HepG2 (cell line): ENCODE data around the gene ESRRG. TPM values are rescaled to one million over a fixed set of nuclear protein-coding genes. Genes with fewer than 3 reads are reported as not detected.

Experiments used
- ATAC-seq: fragments of 200-7000 bp; cut with Tn5 transposase; 3 replicates; pipeline ENCODE4 v1.9.1; 2020; ENCODE audit warnings: mild to moderate bottlenecking, moderate library complexity
- BruUV-seq: library from RNA; stranded (reverse); fragments of 400-500 nt; replicated peaks from 2 replicates; lab custom pipeline; 2021; lab: Mats Ljungman, UMichigan
- CTCF ChIA-PET: fragments of 300-600 bp; formaldehyde crosslinking; extraction: SDS; loops from one replicate; lab custom pipeline; 2021; ENCODE audit warnings: low total read pairs, inconsistent platforms, low intra/inter-chr PET ratio; lab: Yijun Ruan, JAX
- POLR2A ChIA-PET: fragments of 350-600 bp; sonication (Branson Sonifier 250); formaldehyde crosslinking; loops from one replicate; lab custom pipeline; 2020; ENCODE audit warnings: antibody characterized with exemption, inconsistent platforms; lab: Yijun Ruan, JAX
- DNase-seq: peaks from one replicate; pipeline ENCODE4 v3.0.0-alpha.2; 2015; ENCODE audit warnings: low spot score
- FAIRE-seq: peaks from 3 replicates; lab custom pipeline; 2011; peaks lifted over from hg19 to GRCh38; lab: Jason Lieb, UNC
- H2AFZ ChIP-seq: one replicate; pipeline ENCODE4 v1.6.1; 2011; ENCODE audit warnings: low read length, inconsistent platforms
- H3K27ac ChIP-seq: fragments of 300-600 bp; 3 replicates; pipeline ENCODE4 v1.8.0; 2011; ENCODE audit warnings: mixed run types, mild to moderate bottlenecking, mixed read lengths, low read length, inconsistent platforms; ENCODE audit not compliant: insufficient read depth; ENCODE audit errors: extremely low read length
- H3K27me3 ChIP-seq, 2 experiments: fragments of 200-600 bp in 1 of 2; 2 replicates in 1 of 2; 3 replicates in 1 of 2; pipeline versions ENCODE4 v1.6.0 to v1.8.0; 2011; ENCODE audit warnings: low read length in 2 of 2, mild to moderate bottlenecking in 2 of 2, moderate library complexity in 2 of 2, inconsistent platforms in 1 of 2; ENCODE audit not compliant: insufficient read depth in 2 of 2, control insufficient read depth in 1 of 2
- H3K36me3 ChIP-seq, 2 experiments: fragments of 200-600 bp in 1 of 2; replicated peaks in 1 of 2; 2 replicates in 1 of 2; 3 replicates in 1 of 2; pipeline versions ENCODE4 v1.5.1 to v1.8.0; 2011; ENCODE audit warnings: low read length in 2 of 2, inconsistent platforms in 1 of 2; ENCODE audit not compliant: insufficient read depth in 2 of 2, control insufficient read depth in 1 of 2
- H3K4me1 ChIP-seq: 2 replicates; pipeline ENCODE4 v1.5.1; 2012; ENCODE audit warnings: low read length, inconsistent platforms; ENCODE audit not compliant: insufficient read depth
- H3K4me2 ChIP-seq: 2 replicates; pipeline ENCODE4 v1.6.0; 2011; ENCODE audit warnings: low read depth, low read length, inconsistent platforms
- H3K4me3 ChIP-seq, 3 experiments: fragments of 200-600 bp in 1 of 3; sonication (generic), shearing (Covaris generic) in 1 of 3; replicated peaks in 1 of 3; 2 replicates each; pipeline ENCODE4 v1.5.1; 2011 to 2016; ENCODE audit warnings: low read length in 3 of 3, inconsistent platforms in 2 of 3, low read depth in 2 of 3, mild to moderate bottlenecking in 2 of 3, control low read depth in 1 of 3, mixed read lengths in 1 of 3; ENCODE audit not compliant: insufficient read depth in 1 of 3
- H3K79me2 ChIP-seq: one replicate; pipeline ENCODE4 v1.6.1; 2011; ENCODE audit warnings: low read length, inconsistent platforms; ENCODE audit not compliant: insufficient read depth
- H3K9ac ChIP-seq: 2 replicates; pipeline ENCODE4 v1.6.0; 2011; ENCODE audit warnings: mild to moderate bottlenecking, low read depth, low read length, inconsistent platforms; ENCODE audit not compliant: insufficient read depth
- H3K9me3 ChIP-seq: 2 replicates; pipeline ENCODE4 v1.5.1; 2012; ENCODE audit warnings: mild to moderate bottlenecking, low read length
- H4K20me1 ChIP-seq: 2 replicates; pipeline ENCODE4 v1.6.0; 2011; ENCODE audit warnings: inconsistent platforms, mild to moderate bottlenecking, low read length, moderate library complexity; ENCODE audit not compliant: insufficient read depth
- IKZF1 ChIP-seq: fragments of 450-650 bp; IDR thresholded peaks from 2 replicates; pipeline ENCODE4 v1.7.1; 2016
- MAFF ChIP-seq: IDR thresholded peaks from 2 replicates; pipeline ENCODE4 v1.6.1; 2011; ENCODE audit warnings: low read depth, low read length, improper control_type of control experiment
- MAFK ChIP-seq, 2 experiments: IDR thresholded peaks in 1 of 2; conservative IDR thresholded peaks in 1 of 2; 2 replicates each; pipeline ENCODE4 v1.6.1; 2011; ENCODE audit warnings: improper control_type of control experiment in 2 of 2, low read length in 2 of 2
- MED13 ChIP-seq: sonication (generic); formaldehyde crosslinking; IDR thresholded peaks from 2 replicates; pipeline ENCODE4 v1.5.0; 2020; ENCODE audit warnings: missing genetic modification reagents
- PAWR ChIP-seq: sonication (generic); formaldehyde crosslinking; IDR thresholded peaks from 2 replicates; pipeline ENCODE4 v1.4.0; 2020; ENCODE audit warnings: missing genetic modification reagents, mild to moderate bottlenecking, borderline replicate concordance
- SOX6 ChIP-seq, 2 experiments: fragments of 450-650 bp in 1 of 2; sonication (generic) in 1 of 2; formaldehyde crosslinking in 1 of 2; IDR thresholded peaks; 2 replicates each; pipeline versions ENCODE4 v1.4.0 to v1.6.1; 2017 to 2020; ENCODE audit warnings: antibody characterized with exemption in 1 of 2, mild to moderate bottlenecking in 1 of 2, missing genetic modification reagents in 1 of 2
- ZBED4 ChIP-seq: sonication (generic); formaldehyde crosslinking; IDR thresholded peaks from 2 replicates; pipeline ENCODE4 v1.4.0; 2020; ENCODE audit warnings: missing genetic modification reagents, borderline replicate concordance
- ZNF12 ChIP-seq: sonication (generic); formaldehyde crosslinking; IDR thresholded peaks from 2 replicates; pipeline ENCODE4 v1.5.0; 2020; ENCODE audit warnings: missing genetic modification reagents
- WGBS: methylation state at CpG from one replicate; pipeline ENCODE4 v1.1.6; 2017; ENCODE audit warnings: low lambda C conversion rate; 5-methylcytosine and 5-hydroxymethylcytosine counted together
- in situ Hi-C: cut with HindIII; loops from 2 replicates; pipeline ENCODE4 v1.10.0; 2017; ENCODE audit warnings: low pct_unique_long_range_greater_than_20kb; ENCODE audit not compliant: extremely low pct_ligation_motif_present
- intact Hi-C: fragments of 100-400 bp; cut with micrococcal nuclease; formaldehyde crosslinking; loops from one replicate; pipeline ENCODE4 v1.10.0; 2022; ENCODE audit not compliant: unreplicated experiment
- polyA plus RNA-seq, 8 experiments: library from polyadenylated mRNA; depleted of rRNA in 3 of 8; stranded (reverse) in 7 of 8; unstranded in 1 of 8; fragments of >200 nt; fragmentation: Illumina TruSeq in 4 of 8; extraction: Trizol in 4 of 8; gene quantifications; 2 replicates each; pipeline versions ENCODE4 v1.2.1 to v1.2.3, GENCODE V29; 2011 to 2016; ENCODE audit warnings: low read depth in 4 of 8, missing spikeins in 1 of 8, mixed read lengths in 1 of 8; ENCODE audit not compliant: insufficient read depth in 1 of 8
- total RNA-seq, 5 experiments: library from RNA; depleted of rRNA; stranded (reverse); fragments of >200 nt; fragmentation: Illumina TruSeq; extraction: Trizol; gene quantifications; 2 replicates each; pipeline ENCODE4 v1.2.3, GENCODE V29; 2016; ENCODE audit warnings: low read depth in 1 of 5

ESRRG gene
- total and polyA plus RNA-seq, 2 of the 13 experiments (the other 11 are each of a cell fraction or from before 2014, with no cell fraction given): not detected

GRCh38 chr1:216766633-216767327 lies 43.6 kb upstream of the ESRRG start:
- no peak overlapping the region for H3K4me2 ChIP-seq
- no peak for TF ChIP-seq IKZF1
- TF ChIP-seq PAWR (CRISPR knock-in tag): no peak
- no peak for TF ChIP-seq ZBED4
- TF ChIP-seq SOX6 (IDR thresholded peaks at IDR 0.05): no peak
- TF ChIP-seq SOX6 (CRISPR knock-in tag; IDR thresholded peaks at IDR 0.05): no peak
- peak; percentile 97 to 99 for TF ChIP-seq MAFK (conservative IDR thresholded peaks at IDR 0.05 in 1 of 2, IDR thresholded peaks at IDR 0.05 in 1 of 2; ENCODE audit: low read length in 2 of 2)
- TF ChIP-seq ZNF12 (CRISPR knock-in tag): no peak
- TF ChIP-seq MED13 (CRISPR knock-in tag): no peak
- peak; percentile 98 for TF ChIP-seq MAFF
- ChIA-PET POLR2A (no interaction called here), CTCF (no interaction called here)
- intact Hi-C loops (no loop called here), in situ Hi-C loops (no loop called here)
- no peak for ATAC-seq
- H3K27me3 ChIP-seq: no peaks in the 10 kb centered on the region
- H2AFZ ChIP-seq: no peak overlapping the region
- H3K27ac ChIP-seq: no peak overlapping the region
- H3K79me2 ChIP-seq: no peaks in the 10 kb centered on the region
- H3K9me3 ChIP-seq: no peaks in the 10 kb centered on the region
- no peaks in the 10 kb centered on the region for H4K20me1 ChIP-seq
- no peak overlapping the region for H3K4me3 ChIP-seq
- H3K36me3 ChIP-seq: no peaks in the 10 kb centered on the region
- H3K4me1 ChIP-seq: no peaks in the 10 kb centered on the region
- no peak for DNase-seq
- no peak overlapping the region for H3K9ac ChIP-seq
- FAIRE-seq: no peak
- BruUV-seq: no TSS peak
- 12% methylated on average over 3 of the region's 3 CpGs for WGBS
